ENCODE measurements around the gene MT1A.
A peak's percentile ranks its signal among the peaks of the same experiment; 100 is the strongest.

MT1A gene

GRCh38 chr16:56652600-56652999, 14.1 kb downstream of the MT1A start:
- ATAC-seq: no peak
- TF ChIP-seq TCF4 (CRISPR knock-in tag; IDR thresholded peaks at IDR 0.05; ENCODE audit: borderline replicate concordance): no peak
- no peak for TF ChIP-seq ZNF565 (CRISPR knock-in tag; conservative IDR thresholded peaks at IDR 0.05; ENCODE audit: low read depth)
- TF ChIP-seq ARNTL (CRISPR knock-in tag; IDR thresholded peaks at IDR 0.05; ENCODE audit: borderline replicate concordance, low read depth): no peak
- no peak for TF ChIP-seq ESRRG (CRISPR knock-in tag; IDR thresholded peaks at IDR 0.05)

GRCh38 chr16:56653218-56653617, 14.8 kb downstream of the MT1A start:
- no peak for ATAC-seq
- TF ChIP-seq PPARA (CRISPR knock-in tag; IDR thresholded peaks at IDR 0.05; ENCODE audit: borderline replicate concordance) (no peak), CSRNP3 (CRISPR knock-in tag; IDR thresholded peaks at IDR 0.05) (no peak), ZFP30 (CRISPR knock-in tag; IDR thresholded peaks at IDR 0.05) (no peak), CREB5 (CRISPR knock-in tag; IDR thresholded peaks at IDR 0.05; ENCODE audit: low read depth) (no peak), SNAI2 (CRISPR knock-in tag; IDR thresholded peaks at IDR 0.05) (no peak), TSHZ2 (CRISPR knock-in tag; IDR thresholded peaks at IDR 0.05) (no peak), ZNF8 (CRISPR knock-in tag; IDR thresholded peaks at IDR 0.05) (no peak), ISL1 (CRISPR knock-in tag; IDR thresholded peaks at IDR 0.05) (no peak), ARNTL (CRISPR knock-in tag; IDR thresholded peaks at IDR 0.05; ENCODE audit: borderline replicate concordance, low read depth) (no peak), CSDC2 (CRISPR knock-in tag; IDR thresholded peaks at IDR 0.05) (no peak), ESRRG (CRISPR knock-in tag; IDR thresholded peaks at IDR 0.05) (no peak), TCF4 (CRISPR knock-in tag; IDR thresholded peaks at IDR 0.05; ENCODE audit: borderline replicate concordance) (no peak), TOX (CRISPR knock-in tag; IDR thresholded peaks at IDR 0.05; ENCODE audit: borderline replicate concordance) (no peak), ZFP3 (CRISPR knock-in tag; IDR thresholded peaks at IDR 0.05) (no peak), ZC3H10 (CRISPR knock-in tag; IDR thresholded peaks at IDR 0.05) (no peak), RARB (CRISPR knock-in tag; IDR thresholded peaks at IDR 0.05) (no peak), PATZ1 (CRISPR knock-in tag; IDR thresholded peaks at IDR 0.05; ENCODE audit: borderline replicate concordance) (no peak), GLIS3 (CRISPR knock-in tag; IDR thresholded peaks at IDR 0.05) (no peak), ZNF70 (CRISPR knock-in tag; IDR thresholded peaks at IDR 0.05) (no peak)

- TF ChIP-seq SNAI2 (CRISPR knock-in tag; IDR thresholded peaks at IDR 0.05) (no peak), ZFP3 (CRISPR knock-in tag; IDR thresholded peaks at IDR 0.05) (no peak)
- ATAC-seq: peak; percentile 88
Measured at GRCh38 chr16:56657555-56658326, 19.3 kb downstream of the MT1A start, which contains the start of gene MT1F. MT1F (plus strand) TSS chr16:56657959; CDS start chr16:56658059, 100 bp downstream.

GRCh38 chr16:56658327-56658875, 19.9 kb downstream of the MT1A start:
- no peak for TF ChIP-seq CSRNP3 (CRISPR knock-in tag; IDR thresholded peaks at IDR 0.05)
- TF ChIP-seq GLIS3 (CRISPR knock-in tag; IDR thresholded peaks at IDR 0.05): no peak
- TF ChIP-seq ZFP30 (CRISPR knock-in tag; IDR thresholded peaks at IDR 0.05): no peak
- TF ChIP-seq BACH2 (CRISPR knock-in tag; IDR thresholded peaks at IDR 0.05; ENCODE audit: borderline replicate concordance): no peak
- TF ChIP-seq ARNTL (CRISPR knock-in tag; IDR thresholded peaks at IDR 0.05; ENCODE audit: borderline replicate concordance, low read depth): no peak
- no peak for TF ChIP-seq RARB (CRISPR knock-in tag; IDR thresholded peaks at IDR 0.05)
- no peak for TF ChIP-seq POU6F1 (CRISPR knock-in tag; IDR thresholded peaks at IDR 0.05; ENCODE audit: borderline replicate concordance, low read depth)
- no peak for TF ChIP-seq OSR1 (CRISPR knock-in tag; IDR thresholded peaks at IDR 0.05)
- no peak for TF ChIP-seq TOX (CRISPR knock-in tag; IDR thresholded peaks at IDR 0.05; ENCODE audit: borderline replicate concordance)
- ATAC-seq: no peak
